Osteocyte (in vitro differentiated cells): Measurements from ENCODE around the gene ATXN10. TPM values are rescaled to one million over a fixed set of nuclear protein-coding genes. Genes with fewer than 3 reads are reported as not detected.

Experiments
- DNase-seq: peaks from one replicate; pipeline ENCODE4 v3.0.0; 2021; ENCODE audit warnings: mixed read lengths; ENCODE audit not compliant: unreplicated experiment; ENCODE audit errors: extremely low spot score
- H3K27ac Mint-ChIP-seq: one replicate; pipeline ENCODE4 v1.8.0; 2021; ENCODE audit warnings: mild to moderate bottlenecking, mixed read lengths; ENCODE audit not compliant: unreplicated experiment
- H3K27me3 Mint-ChIP-seq: one replicate; pipeline ENCODE4 v1.8.0; 2021; ENCODE audit warnings: mixed read lengths; ENCODE audit not compliant: unreplicated experiment
- H3K36me3 Mint-ChIP-seq: one replicate; pipeline ENCODE4 v1.8.0; 2021; ENCODE audit warnings: mixed read lengths; ENCODE audit not compliant: unreplicated experiment
- H3K4me1 Mint-ChIP-seq: one replicate; pipeline ENCODE4 v1.8.0; 2021; ENCODE audit warnings: mixed read lengths; ENCODE audit not compliant: unreplicated experiment
- H3K4me3 Mint-ChIP-seq: one replicate; pipeline ENCODE4 v1.8.0; 2021; ENCODE audit warnings: mild to moderate bottlenecking, moderate library complexity, mixed read lengths; ENCODE audit not compliant: unreplicated experiment
- H3K9me3 Mint-ChIP-seq: one replicate; pipeline ENCODE4 v1.8.0; 2021; ENCODE audit warnings: mixed read lengths; ENCODE audit not compliant: unreplicated experiment
- CTCF ChIP-seq: fragments of 200-600 bp; sonication (generic); IDR thresholded peaks from 2 replicates; pipeline ENCODE4 v1.5.0; 2021; ENCODE audit warnings: antibody characterized with exemption, mild to moderate bottlenecking, moderate library complexity
- total RNA-seq: library from RNA; stranded (reverse); gene quantifications from 2 replicates; pipeline ENCODE4 v1.2.1, GENCODE V29; 2021

Gene ATXN10
- total RNA-seq, 1 donor from 2014 or later = 164 TPM

DNA sequence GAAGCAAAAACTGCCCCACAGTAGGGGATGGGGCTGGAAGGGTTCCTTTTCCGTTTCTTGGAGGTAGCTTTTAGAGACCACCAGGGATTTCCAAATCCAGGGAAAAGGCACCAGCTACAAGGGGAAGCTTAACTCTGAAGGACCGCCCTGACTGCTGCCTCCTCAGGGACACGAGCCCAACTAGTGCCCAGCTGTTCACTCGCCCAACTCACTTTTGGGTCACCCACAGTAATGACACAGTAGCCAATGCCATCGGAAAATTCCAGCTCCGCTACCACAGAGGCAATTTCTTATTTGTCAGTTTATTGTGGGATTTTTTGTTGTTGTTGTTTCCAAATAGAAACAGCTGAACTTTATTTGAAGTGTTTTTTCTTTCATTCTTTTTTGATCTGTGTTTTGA lies 141.3 kb downstream of the ATXN10 start:
- Mint-ChIP-seq H3K27me3 (no peaks in the 10 kb centered on the region), H3K27ac (no peak overlapping the region), H3K4me3 (no peak overlapping the region), H3K4me1 (peaks cover 4% of the 10 kb centered on the region), H3K9me3 (no peaks in the 10 kb centered on the region), H3K36me3 (peaks cover 47% of the 10 kb centered on the region)
- no peak for TF ChIP-seq CTCF
- no peak for DNase-seq

DNA sequence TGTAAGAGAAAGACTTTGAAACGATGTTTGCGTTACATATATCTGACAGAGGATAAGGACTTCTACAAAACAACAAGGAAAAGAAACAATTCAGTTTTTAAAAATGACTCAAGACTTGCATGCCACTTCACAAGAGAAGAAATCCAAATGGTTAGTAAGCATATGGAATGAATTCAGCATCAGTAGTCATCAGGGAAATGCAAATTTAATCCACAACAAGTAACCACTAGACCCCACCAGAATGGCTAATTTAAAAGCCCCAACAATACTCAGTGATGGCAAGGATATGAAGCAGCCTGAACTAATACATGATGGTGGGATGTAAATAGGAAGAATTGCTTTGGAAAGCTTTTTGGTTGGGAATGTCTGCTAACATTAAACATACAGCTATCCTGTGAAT lies 142.6 kb downstream of the ATXN10 start:
- Mint-ChIP-seq H3K4me3 (no peak overlapping the region), H3K4me1 (peaks cover 11% of the 10 kb centered on the region), H3K9me3 (no peaks in the 10 kb centered on the region), H3K27me3 (no peaks in the 10 kb centered on the region), H3K27ac (no peak overlapping the region), H3K36me3 (peaks cover 38% of the 10 kb centered on the region)
- no peak for TF ChIP-seq CTCF
- no peak for DNase-seq

DNA sequence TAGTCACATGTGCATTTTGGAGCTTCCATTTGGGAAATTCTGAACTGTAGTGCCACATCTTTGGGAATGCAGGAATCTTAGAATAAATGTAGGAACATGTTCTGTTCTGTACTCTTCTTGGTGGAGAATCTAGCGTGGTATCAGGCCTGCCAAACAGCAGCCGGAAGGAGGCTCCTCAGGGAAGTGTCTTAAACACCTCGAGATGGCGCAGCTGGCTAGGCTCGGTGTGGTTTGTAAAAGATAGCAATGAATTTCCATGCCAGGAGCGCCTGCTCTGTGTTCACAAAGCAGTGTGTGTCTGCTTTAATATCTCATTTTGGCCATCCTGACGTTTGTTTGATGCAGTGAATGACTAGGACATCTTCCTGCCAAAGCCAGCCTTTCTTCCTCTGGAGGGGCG lies 145.1 kb downstream of the ATXN10 start:
- Mint-ChIP-seq H3K36me3 (peaks cover 34% of the 10 kb centered on the region), H3K27me3 (no peaks in the 10 kb centered on the region), H3K27ac (no peak overlapping the region), H3K9me3 (no peaks in the 10 kb centered on the region), H3K4me1 (peaks cover 11% of the 10 kb centered on the region), H3K4me3 (no peak overlapping the region)
- DNase-seq = no peak
- TF ChIP-seq CTCF = no peak

- Mint-ChIP-seq H3K4me1 (peaks cover 11% of the 10 kb centered on the region), H3K27ac (no peak overlapping the region), H3K27me3 (no peaks in the 10 kb centered on the region), H3K4me3 (no peak overlapping the region), H3K9me3 (no peaks in the 10 kb centered on the region), H3K36me3 (peaks cover 32% of the 10 kb centered on the region)
- no peak for DNase-seq
- no peak for TF ChIP-seq CTCF
Measured at GRCh38 chr22:45817745-45818423, 146.2 kb downstream of the ATXN10 start.

- no peak for DNase-seq
- TF ChIP-seq CTCF = no peak
- Mint-ChIP-seq H3K4me1 (peaks cover 11% of the 10 kb centered on the region), H3K9me3 (no peaks in the 10 kb centered on the region), H3K27ac (no peak overlapping the region), H3K27me3 (no peaks in the 10 kb centered on the region), H3K36me3 (peaks cover 28% of the 10 kb centered on the region), H3K4me3 (no peak overlapping the region)
Measured at GRCh38 chr22:45818424-45819085, 146.9 kb downstream of the ATXN10 start.
